NCI-H446 (cell line): ENCODE measurements around the gene KCNJ5.
A peak's percentile ranks its signal among the peaks of the same experiment; 100 is the strongest.
"Not testable (repeated sequence)": the region's sequence is repeated elsewhere in the genome, so short reads cannot be mapped to it uniquely, and the experiment has no call there.

Experiments used
- DNase-seq, 2 experiments: peaks; one replicate each; lab custom pipeline; 2025; lab: John Stamatoyannopoulos, UW

KCNJ5 gene

GRCh38 chr11:128913806-128914205 lies 22.6 kb downstream of the KCNJ5 start:
- DNase-seq: peak in 1 of 2 experiments; percentile 48

- DNase-seq: no peak
These were observed 23.3 kb downstream of the KCNJ5 start for GRCh38 chr11:128914216-128915148.

- peak in 1 of 2 experiments; percentile 52 for DNase-seq
These were observed 24.0 kb downstream of the KCNJ5 start for GRCh38 chr11:128915149-128915521.

- no peak for DNase-seq
These were observed 24.9 kb downstream of the KCNJ5 start for GRCh38 chr11:128916037-128916572.

GRCh38 chr11:128916681-128917080 lies 25.5 kb downstream of the KCNJ5 start:
- peak in 1 of 2 experiments; percentile 14 for DNase-seq

- no peak for DNase-seq
These were observed 26.1 kb downstream of the KCNJ5 start for GRCh38 chr11:128917144-128917724.

GRCh38 chr11:128919216-128919615 lies 28.1 kb downstream of the KCNJ5 start:
- DNase-seq: no peak

- DNase-seq: not testable (repeated sequence)
These were observed 28.5 kb downstream of the KCNJ5 start for GRCh38 chr11:128919635-128920034.

GRCh38 chr11:128920666-128921065 lies 29.5 kb downstream of the KCNJ5 start:
- DNase-seq: no peak

GRCh38 chr11:128921793-128922192 lies 30.6 kb downstream of the KCNJ5 start:
- no peak for DNase-seq

GRCh38 chr11:128924104-128924503 lies 32.9 kb downstream of the KCNJ5 start:
- no peak for DNase-seq

GRCh38 chr11:128924510-128925249 lies 33.5 kb downstream of the KCNJ5 start:
- no peak for DNase-seq

- DNase-seq: no peak
These were observed 34.1 kb downstream of the KCNJ5 start for GRCh38 chr11:128925250-128925600.

- no peak for DNase-seq
These were observed 34.8 kb downstream of the KCNJ5 start for GRCh38 chr11:128926000-128926399.

GRCh38 chr11:128926437-128927107 lies 35.4 kb downstream of the KCNJ5 start:
- DNase-seq: no peak

GRCh38 chr11:128927108-128927461 lies 35.9 kb downstream of the KCNJ5 start:
- no peak for DNase-seq

GRCh38 chr11:128927683-128928336 lies 36.7 kb downstream of the KCNJ5 start:
- DNase-seq: no peak

GRCh38 chr11:128928400-128928799 lies 37.2 kb downstream of the KCNJ5 start:
- DNase-seq: no peak

GRCh38 chr11:128929468-128929867 lies 38.3 kb downstream of the KCNJ5 start:
- DNase-seq: no peak

GRCh38 chr11:128929991-128930390 lies 38.8 kb downstream of the KCNJ5 start:
- no peak for DNase-seq

GRCh38 chr11:128931066-128931465 lies 39.9 kb downstream of the KCNJ5 start:
- DNase-seq: no peak
